H1 (cell line): ENCODE data around the gene HTR5A.

ENCODE experiments used
- GABPA ChIP-seq: IDR thresholded peaks from 2 replicates; pipeline ENCODE4 v1.6.1; 2011; ENCODE audit warnings: mild to moderate bottlenecking, low read length, moderate library complexity, borderline replicate concordance; ENCODE audit not compliant: insufficient read depth
- TF ChIP-seq, protein P1 (sequence below), 3 experiments: IDR thresholded peaks; 1 replicate in 2 of 3; 2 replicates in 1 of 3; pipeline versions ENCODE4 v1.5.1 to v1.6.1; 2011; ENCODE audit warnings: low read length in 3 of 3, mild to moderate bottlenecking in 3 of 3, inconsistent platforms in 2 of 3, low read depth in 1 of 3, moderate library complexity in 1 of 3; ENCODE audit not compliant: insufficient read depth in 1 of 3; ENCODE audit errors: control extremely low read depth in 1 of 3

DNA sequence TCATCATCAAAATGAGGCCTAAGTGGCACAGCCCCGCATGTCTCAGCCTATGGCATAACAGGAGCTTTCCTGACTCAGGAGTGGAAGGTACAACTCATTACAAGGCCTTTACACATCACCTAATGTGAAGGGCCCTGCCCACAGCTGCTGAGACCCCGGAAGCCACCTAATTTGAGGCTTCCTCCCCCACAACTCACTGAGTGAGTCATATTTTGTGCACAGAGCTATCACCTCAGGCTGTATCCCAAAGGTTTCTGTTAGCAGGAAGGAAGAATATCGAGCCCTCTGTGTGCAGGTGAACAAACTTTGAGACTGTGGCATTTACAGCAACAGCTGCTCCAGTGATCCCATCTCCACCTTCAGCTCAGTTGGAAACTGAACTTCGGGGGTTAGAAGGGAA lies 20.6 kb downstream of the HTR5A start:
- TF ChIP-seq, protein P1, sequence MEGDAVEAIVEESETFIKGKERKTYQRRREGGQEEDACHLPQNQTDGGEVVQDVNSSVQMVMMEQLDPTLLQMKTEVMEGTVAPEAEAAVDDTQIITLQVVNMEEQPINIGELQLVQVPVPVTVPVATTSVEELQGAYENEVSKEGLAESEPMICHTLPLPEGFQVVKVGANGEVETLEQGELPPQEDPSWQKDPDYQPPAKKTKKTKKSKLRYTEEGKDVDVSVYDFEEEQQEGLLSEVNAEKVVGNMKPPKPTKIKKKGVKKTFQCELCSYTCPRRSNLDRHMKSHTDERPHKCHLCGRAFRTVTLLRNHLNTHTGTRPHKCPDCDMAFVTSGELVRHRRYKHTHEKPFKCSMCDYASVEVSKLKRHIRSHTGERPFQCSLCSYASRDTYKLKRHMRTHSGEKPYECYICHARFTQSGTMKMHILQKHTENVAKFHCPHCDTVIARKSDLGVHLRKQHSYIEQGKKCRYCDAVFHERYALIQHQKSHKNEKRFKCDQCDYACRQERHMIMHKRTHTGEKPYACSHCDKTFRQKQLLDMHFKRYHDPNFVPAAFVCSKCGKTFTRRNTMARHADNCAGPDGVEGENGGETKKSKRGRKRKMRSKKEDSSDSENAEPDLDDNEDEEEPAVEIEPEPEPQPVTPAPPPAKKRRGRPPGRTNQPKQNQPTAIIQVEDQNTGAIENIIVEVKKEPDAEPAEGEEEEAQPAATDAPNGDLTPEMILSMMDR (IDR thresholded peaks at IDR 0.05; ENCODE audit: control extremely low read depth in 1 of 3, insufficient read depth in 1 of 3, low read depth in 1 of 3, low read length in 3 of 3), result no peak
- TF ChIP-seq GABPA, result no peak
